Fibroblast of mammary gland (primary cell): ENCODE results near the gene SRGAP1.

Source experiments
- DNase-seq: peaks from one replicate; pipeline ENCODE4 v3.0.0-alpha.2; 2010; ENCODE audit warnings: low read depth
- H3K4me3 ChIP-seq: 2 replicates; pipeline ENCODE4 v1.5.1; 2011; ENCODE audit warnings: low read depth, mild to moderate bottlenecking, low read length, moderate library complexity; ENCODE audit not compliant: control insufficient read depth
- CTCF ChIP-seq: conservative IDR thresholded peaks from 2 replicates; pipeline ENCODE4 v1.5.1; 2011; ENCODE audit warnings: low read depth, low read length, inconsistent platforms; ENCODE audit not compliant: control insufficient read depth, insufficient read depth

SRGAP1 gene

GRCh38 chr12:63815482-63815852 is 29.0 kb upstream of the SRGAP1 start:
- DNase-seq, result no peak
- no peak for TF ChIP-seq CTCF
- no peak overlapping the region for H3K4me3 ChIP-seq

- no peak overlapping the region for H3K4me3 ChIP-seq
- DNase-seq, result no peak
- TF ChIP-seq CTCF, result no peak
Observed at GRCh38 chr12:63816031-63816430, 28.5 kb upstream of the SRGAP1 start.

- TF ChIP-seq CTCF, result no peak
Observed at GRCh38 chr12:63820427-63820826, 24.1 kb upstream of the SRGAP1 start.

GRCh38 chr12:63821781-63822251 is 22.7 kb upstream of the SRGAP1 start:
- no peak for TF ChIP-seq CTCF
- DNase-seq, result peak; percentile 37
- peak overlapping the region; percentile 61 for H3K4me3 ChIP-seq

More at GRCh38 chr12:63820427-63820826, 24.1 kb upstream of the SRGAP1 start:
- no peak overlapping the region for H3K4me3 ChIP-seq
- no peak for DNase-seq

- peak overlapping the region; percentile 61 for H3K4me3 ChIP-seq
- no peak for TF ChIP-seq CTCF
- peak; percentile 16 for DNase-seq
Observed at GRCh38 chr12:63822352-63822751, 22.1 kb upstream of the SRGAP1 start.

GRCh38 chr12:63823040-63823439 is 21.5 kb upstream of the SRGAP1 start:
- DNase-seq, result no peak
- no peak overlapping the region for H3K4me3 ChIP-seq
- no peak for TF ChIP-seq CTCF

- no peak overlapping the region for H3K4me3 ChIP-seq
- peak; percentile 95 for TF ChIP-seq CTCF
- DNase-seq, result peak; percentile 82
Observed at GRCh38 chr12:63826006-63826585, 18.4 kb upstream of the SRGAP1 start.
